Esophagus (tissue), 2 donors: Measurements from ENCODE around the gene CHAC1. TPM values are rescaled to one million over a fixed set of nuclear protein-coding genes. Genes with fewer than 3 reads are reported as not detected.
A peak's percentile ranks its signal among the peaks of the same experiment; 100 is the strongest.
"Not testable (repeated sequence)": the region's sequence is repeated elsewhere in the genome, so short reads cannot be mapped to it uniquely, and the experiment has no call there.

ENCODE experiments used
- H3K27ac ChIP-seq, 2 donors: one replicate each; pipeline ENCODE4 v1.5.1; 2013; ENCODE audit warnings: low read depth in 2 of 2, mild to moderate bottlenecking in 2 of 2, inconsistent platforms in 1 of 2, low read length in 1 of 2, moderate library complexity in 1 of 2
- H3K27me3 ChIP-seq, 2 donors: one replicate each; pipeline ENCODE4 v1.6.1; 2013; ENCODE audit warnings: low read length in 2 of 2, control low read depth in 1 of 2, mild to moderate bottlenecking in 1 of 2; ENCODE audit not compliant: insufficient read depth in 2 of 2, control insufficient read depth in 1 of 2
- H3K36me3 ChIP-seq, 2 donors: one replicate each; pipeline ENCODE4 v1.6.1; 2013; ENCODE audit warnings: low read length in 1 of 2; ENCODE audit not compliant: control insufficient read depth in 2 of 2, insufficient read depth in 2 of 2
- H3K4me1 ChIP-seq, 2 donors: one replicate each; pipeline ENCODE4 v1.6.1; 2013; ENCODE audit warnings: low read length in 1 of 2; ENCODE audit not compliant: control insufficient read depth in 2 of 2, insufficient read depth in 2 of 2
- H3K4me3 ChIP-seq, 2 donors: one replicate each; pipeline ENCODE4 v1.5.1; 2013; ENCODE audit warnings: low read length in 2 of 2, mild to moderate bottlenecking in 2 of 2, low read depth in 1 of 2, moderate library complexity in 1 of 2
- H3K9me3 ChIP-seq, 2 donors: one replicate each; pipeline ENCODE4 v1.6.1; 2013; ENCODE audit warnings: mild to moderate bottlenecking in 2 of 2, low read depth in 1 of 2, low read length in 1 of 2, moderate library complexity in 1 of 2; ENCODE audit not compliant: control insufficient read depth in 2 of 2, insufficient read depth in 1 of 2
- WGBS, 2 donors: extraction: QIAGEN DNeasy Blood & Tissue Kit; methylation state at CpG; one replicate each; pipeline ENCODE4 v1.1.7; 2013; 5-methylcytosine and 5-hydroxymethylcytosine counted together
- polyA plus RNA-seq, 2 donors: library from polyadenylated mRNA; stranded (reverse); fragments of 200-250 nt; gene quantifications; one replicate each; pipeline ENCODE4 v1.2.3, GENCODE V29; 2013
- donor health status: healthy with polysubstance abuse.
- donor health status: Bipolar disorder and iron deficiency.

Gene CHAC1
- polyA plus RNA-seq, 2 donors = 21.1 to 70.9 TPM

DNA sequence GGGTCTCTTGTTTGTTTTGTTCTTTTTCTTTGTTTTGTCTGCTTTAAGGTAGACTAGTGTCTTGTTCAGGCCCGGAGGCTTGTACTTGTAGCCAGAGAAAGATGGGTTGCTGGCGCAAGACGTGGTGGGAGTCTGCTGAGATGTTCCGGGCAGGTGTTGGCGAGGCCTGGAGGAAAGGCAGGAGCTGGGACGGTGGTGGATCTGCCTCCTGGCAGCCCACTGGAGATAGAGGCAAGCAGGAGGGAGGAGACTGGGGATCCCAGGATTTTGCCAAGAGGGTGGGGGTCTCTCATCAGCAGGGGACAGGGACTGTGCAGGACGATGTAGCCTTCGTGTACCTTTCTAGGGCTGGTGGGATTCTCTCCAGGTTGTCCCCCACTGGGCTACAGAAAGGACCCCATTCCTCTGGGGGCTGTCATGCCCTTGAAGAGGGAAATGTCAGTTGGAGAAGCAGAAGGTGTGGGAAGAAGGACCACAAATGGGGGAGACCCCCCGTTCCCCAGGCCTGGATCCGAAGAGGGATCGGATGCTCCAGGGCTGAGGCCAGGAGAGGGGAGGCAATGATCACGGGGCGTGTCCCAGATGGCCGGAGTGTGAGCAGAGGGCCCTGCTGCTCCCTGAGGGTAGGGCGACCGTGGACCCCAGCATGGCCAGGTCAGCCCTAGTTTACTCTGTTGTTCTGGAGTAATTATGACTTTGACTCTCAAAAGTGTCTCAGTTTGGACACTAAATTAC lies 7.0 kb downstream of the CHAC1 start:
- H3K36me3 ChIP-seq = no peaks in the 10 kb centered on the region
- H3K27ac ChIP-seq = peak overlapping the region in 1 of 2 donors; percentile 14

DNA sequence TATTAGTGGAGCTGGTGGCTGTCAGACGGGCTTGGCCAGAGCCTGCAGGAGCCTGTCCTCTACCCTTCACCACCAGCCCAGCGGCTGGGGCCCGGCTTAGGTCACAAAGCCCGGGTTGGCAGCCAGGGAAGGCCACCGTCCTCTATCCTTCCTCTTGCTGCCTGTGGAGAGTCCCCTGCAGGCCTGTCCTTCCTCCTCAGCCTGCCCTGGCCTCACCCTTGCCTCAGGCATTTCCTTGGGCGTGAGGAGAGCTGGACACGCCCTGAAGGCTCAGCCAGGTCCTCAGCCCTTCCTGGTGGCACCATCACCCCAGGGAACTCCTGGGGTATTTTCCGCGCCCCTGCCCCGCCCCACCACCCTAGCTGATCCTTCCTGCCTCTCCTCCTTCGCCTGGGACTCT lies 7.7 kb downstream of the CHAC1 start:
- WGBS, 2 donors = 67% methylated on average over 11 of the region's 11 CpGs
- Histone ChIP-seq H3K27ac (no peak overlapping the region), H3K36me3 (no peaks in the 10 kb centered on the region)

More for the DNA sequence above, 7.0 kb downstream of the CHAC1 start:
- Histone ChIP-seq H3K27me3 (no peaks in the 10 kb centered on the region), H3K4me3 (no peak overlapping the region), H3K9me3 (no peaks in the 10 kb centered on the region), H3K4me1 (peaks cover 0 to 4% of the 10 kb centered on the region in 2 donors)
- 90 to 93% methylated on average over 16 of the region's 16 CpGs for WGBS, 2 donors

DNA sequence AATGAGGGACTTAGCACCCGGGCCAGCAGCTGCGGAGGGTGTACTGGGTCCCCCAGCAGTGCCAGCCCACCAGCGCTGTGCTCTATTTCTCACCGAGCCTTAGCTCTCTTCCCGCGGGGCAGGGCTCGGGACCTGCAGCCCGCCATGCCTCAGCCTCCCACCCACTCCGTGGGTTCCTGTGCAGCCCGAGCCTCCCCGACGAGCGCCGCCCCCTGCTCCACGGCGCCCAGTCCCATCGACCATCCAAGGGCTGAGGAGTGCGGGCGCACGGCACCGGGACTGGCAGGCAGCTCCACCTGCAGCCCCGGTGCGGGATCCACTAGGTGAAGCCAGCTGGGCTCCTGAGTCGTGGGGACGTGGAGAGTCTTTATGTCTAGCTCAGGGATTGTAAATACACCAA lies 8.5 kb downstream of the CHAC1 start:
- H3K4me3 ChIP-seq, H3K9me3 ChIP-seq, H3K4me1 ChIP-seq, H3K36me3 ChIP-seq, H3K27me3 ChIP-seq, H3K27ac ChIP-seq: not testable (repeated sequence)
- 90 to 95% methylated on average over 23 to 25 of the region's 25 CpGs for WGBS, 2 donors

More for the DNA sequence above, 7.7 kb downstream of the CHAC1 start:
- Histone ChIP-seq H3K27me3 (no peaks in the 10 kb centered on the region), H3K9me3 (no peaks in the 10 kb centered on the region), H3K4me3 (no peak overlapping the region), H3K4me1 (peaks cover 0 to 4% of the 10 kb centered on the region in 2 donors)

DNA sequence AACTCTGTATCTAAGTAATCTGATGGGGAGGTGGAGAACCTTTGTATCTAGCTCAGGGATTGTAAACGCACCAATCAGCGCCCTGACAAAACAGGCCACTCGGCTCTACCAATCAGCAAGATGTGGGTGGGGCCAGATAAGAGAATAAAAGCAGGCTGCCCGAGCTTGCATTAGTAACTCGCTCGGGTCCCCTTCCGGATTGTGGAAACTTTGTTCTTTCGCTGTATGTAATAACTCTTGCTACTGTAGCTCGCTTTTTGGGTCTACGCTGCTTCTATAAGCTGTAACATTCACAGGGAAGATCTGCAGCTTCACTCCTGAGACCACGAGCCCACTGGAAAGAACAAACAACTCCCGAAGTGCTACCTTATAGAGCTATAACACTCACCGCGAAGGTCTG lies 9.0 kb downstream of the CHAC1 start:
- not testable (repeated sequence) for H3K36me3 ChIP-seq, H3K4me3 ChIP-seq, H3K27me3 ChIP-seq, H3K4me1 ChIP-seq, H3K27ac ChIP-seq, H3K9me3 ChIP-seq
- 95 to 96% methylated on average over 14 of the region's 14 CpGs for WGBS, 2 donors

DNA sequence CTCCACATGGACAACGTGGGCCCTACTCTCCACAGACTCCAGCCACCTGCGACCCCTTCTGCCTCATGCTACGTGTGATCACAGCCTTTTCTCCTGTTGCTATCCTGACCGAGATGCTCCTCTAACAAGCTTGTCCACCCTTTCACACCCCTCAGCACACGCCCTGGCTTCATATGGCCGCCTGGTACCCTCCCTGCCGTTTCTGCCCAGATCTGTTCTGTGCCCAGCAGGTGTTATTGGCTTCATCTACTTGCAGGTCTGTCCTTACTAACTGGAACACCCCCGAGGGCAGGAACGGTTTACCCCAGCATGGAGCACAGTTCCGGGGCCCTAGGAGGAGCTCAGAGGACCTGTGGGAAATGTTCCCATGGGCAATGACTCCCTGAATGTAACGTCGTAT lies 9.9 kb downstream of the CHAC1 start:
- WGBS, 2 donors = 86 to 90% methylated on average over 12 of the region's 12 CpGs
- Histone ChIP-seq H3K4me3 (no peak overlapping the region), H3K36me3 (no peaks in the 10 kb centered on the region), H3K27ac (no peak overlapping the region), H3K9me3 (no peaks in the 10 kb centered on the region), H3K27me3 (no peaks in the 10 kb centered on the region), H3K4me1 (no peaks in the 10 kb centered on the region)

DNA sequence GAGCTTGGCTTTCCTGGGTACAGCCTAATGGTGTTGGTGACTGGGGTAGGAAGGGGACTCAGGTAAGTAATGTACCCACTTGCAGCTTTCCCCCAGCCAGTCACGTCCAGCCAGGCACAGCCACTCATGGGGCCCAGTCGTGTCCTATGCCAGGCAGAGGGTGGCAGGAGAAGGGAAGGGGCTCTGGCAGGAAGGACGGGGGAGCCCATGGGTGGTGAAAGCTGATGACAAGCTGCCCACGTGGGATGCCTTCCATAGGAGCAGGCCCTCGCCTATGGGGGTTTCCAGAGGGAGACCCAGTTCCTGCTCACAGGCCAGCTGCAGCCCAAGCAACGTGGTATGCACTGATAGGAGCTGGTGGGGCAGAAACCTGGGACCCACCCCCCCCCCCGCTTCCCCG lies 10.7 kb downstream of the CHAC1 start:
- no peaks in the 10 kb centered on the region for H3K36me3 ChIP-seq
- no peaks in the 10 kb centered on the region for H3K27me3 ChIP-seq
- no peaks in the 10 kb centered on the region for H3K4me1 ChIP-seq
- H3K9me3 ChIP-seq = no peaks in the 10 kb centered on the region
- no peak overlapping the region for H3K27ac ChIP-seq
- WGBS, 2 donors = 75 to 94% methylated on average over 5 to 8 of the region's 8 CpGs
- no peak overlapping the region for H3K4me3 ChIP-seq

DNA sequence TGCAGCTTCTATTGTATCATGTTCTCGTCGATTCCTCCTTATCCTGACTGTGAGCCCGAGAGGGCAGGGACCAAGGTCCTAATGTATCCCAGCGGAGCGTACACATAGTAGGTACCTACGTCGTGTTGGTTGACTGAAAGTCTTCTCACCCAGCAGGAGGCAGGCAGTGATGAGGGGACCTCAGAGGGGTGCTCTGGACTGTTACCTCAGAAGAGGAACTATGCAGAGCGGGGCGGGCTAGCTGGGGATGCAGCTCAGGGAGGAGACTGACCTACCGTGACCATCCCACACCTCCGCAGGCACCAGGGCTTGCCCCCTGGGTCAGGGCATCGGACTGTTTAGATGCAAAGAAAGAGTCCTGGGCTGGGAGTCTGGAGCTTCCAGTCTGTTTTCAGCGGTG lies 11.4 kb downstream of the CHAC1 start:
- no peak overlapping the region for H3K27ac ChIP-seq
- no peak overlapping the region for H3K4me3 ChIP-seq
- no peaks in the 10 kb centered on the region for H3K9me3 ChIP-seq
- WGBS, 2 donors = 82 to 84% methylated on average over 13 of the region's 13 CpGs
- no peaks in the 10 kb centered on the region for H3K4me1 ChIP-seq
- H3K27me3 ChIP-seq = no peaks in the 10 kb centered on the region
- no peaks in the 10 kb centered on the region for H3K36me3 ChIP-seq

DNA sequence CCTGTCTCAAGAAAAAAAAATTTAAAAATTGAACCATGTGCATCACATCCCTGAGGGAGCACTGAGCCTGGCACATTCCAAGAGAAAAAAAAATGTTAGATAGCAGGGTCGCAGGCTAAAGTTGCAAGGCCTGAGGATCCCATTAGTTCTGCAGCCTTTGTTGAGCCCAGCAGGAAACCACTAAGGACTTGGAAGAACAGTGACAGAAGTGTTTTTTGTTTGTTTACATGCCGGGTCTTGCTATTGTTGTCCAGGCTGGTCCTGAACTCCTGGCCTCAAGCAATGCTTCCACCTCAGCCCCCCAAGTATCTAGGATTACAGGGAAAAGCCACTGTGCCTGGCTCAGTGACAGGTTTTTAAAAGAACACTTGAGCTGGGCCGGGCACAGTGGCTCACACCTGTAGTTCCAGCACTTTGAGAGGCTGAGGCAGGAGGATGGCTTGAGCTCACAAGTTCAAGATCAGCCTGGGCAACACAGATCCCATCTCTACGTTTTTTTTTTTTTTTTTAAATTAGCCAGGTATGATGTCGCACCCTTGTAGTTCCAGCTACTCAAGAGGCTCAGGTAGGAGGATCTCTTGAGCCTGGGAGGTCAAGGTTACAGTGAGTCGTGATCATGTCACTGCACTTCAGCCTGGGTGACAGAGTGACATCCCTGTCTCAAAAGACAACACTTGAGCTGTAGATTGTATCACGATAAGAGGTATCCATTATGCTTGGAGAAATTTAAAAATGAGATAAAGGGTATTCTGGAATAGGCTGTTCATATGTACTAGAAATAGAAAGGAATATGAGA lies 15.2 kb downstream of the CHAC1 start:
- H3K9me3 ChIP-seq = no peaks in the 10 kb centered on the region
- 63 to 77% methylated on average over 7 of the region's 7 CpGs for WGBS, 2 donors
- H3K4me3 ChIP-seq = no peak overlapping the region
- H3K27me3 ChIP-seq = no peaks in the 10 kb centered on the region
- H3K27ac ChIP-seq = no peak overlapping the region
- H3K36me3 ChIP-seq = peaks cover 0 to under 1% of the 10 kb centered on the region in 2 donors
- no peaks in the 10 kb centered on the region for H3K4me1 ChIP-seq

DNA sequence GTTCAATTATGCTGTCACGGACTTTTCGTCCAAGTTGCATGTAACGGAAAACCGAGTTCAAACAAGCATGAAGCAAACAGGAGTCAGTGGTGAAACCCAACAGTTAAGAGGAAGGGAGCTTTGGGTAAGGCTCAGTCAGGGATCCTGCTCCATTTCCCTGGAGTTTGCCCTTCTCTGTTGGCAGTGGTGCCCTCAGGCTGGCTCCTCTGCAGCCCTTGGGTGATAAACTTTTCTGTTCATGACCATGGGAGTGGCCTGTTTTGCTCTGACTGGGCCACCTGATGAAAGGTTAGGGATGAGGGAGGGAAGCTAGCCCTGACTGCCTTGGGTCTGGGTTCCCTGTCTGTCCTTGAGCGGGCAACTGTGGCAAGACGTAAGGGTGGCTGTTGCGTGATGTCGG lies 16.1 kb downstream of the CHAC1 start:
- Histone ChIP-seq H3K9me3 (no peaks in the 10 kb centered on the region), H3K27me3 (no peaks in the 10 kb centered on the region), H3K4me3 (no peak overlapping the region), H3K36me3 (peaks cover 0 to 4% of the 10 kb centered on the region in 2 donors), H3K27ac (no peak overlapping the region), H3K4me1 (no peaks in the 10 kb centered on the region)
- WGBS, 2 donors = 87 to 88% methylated on average over 8 of the region's 8 CpGs
